OCI-LY1 (cell line): ENCODE data around the gene HOXB7.

Experiments
- H2AFZ ChIP-seq: fragments of 200-600 bp; sonication (generic), shearing (Covaris generic); 2 replicates; pipeline ENCODE4 v1.6.0; 2014; ENCODE audit warnings: antibody characterized with exemption, mild to moderate bottlenecking, low read length
- H3F3A ChIP-seq: fragments of 200-600 bp; sonication (generic), shearing (Covaris generic); 2 replicates; pipeline ENCODE4 v1.6.0; 2014; ENCODE audit warnings: mild to moderate bottlenecking, antibody characterized with exemption, low read length, moderate library complexity; ENCODE audit not compliant: insufficient read depth
- H3K27ac ChIP-seq: fragments of 200-600 bp; sonication (generic); 2 replicates; pipeline ENCODE4 v1.5.1; 2014; ENCODE audit warnings: low read length, mixed run types, mild to moderate bottlenecking, low read depth; ENCODE audit not compliant: poor library complexity, severe bottlenecking
- H3K27me3 ChIP-seq: fragments of 200-600 bp; sonication (generic); 2 replicates; pipeline ENCODE4 v1.6.0; 2014; ENCODE audit warnings: antibody characterized with exemption, mild to moderate bottlenecking, low read length, moderate library complexity; ENCODE audit not compliant: insufficient read depth
- H3K36me3 ChIP-seq: fragments of 200-600 bp; sonication (generic); 2 replicates; pipeline ENCODE4 v1.6.1; 2014; ENCODE audit warnings: mild to moderate bottlenecking, antibody characterized with exemption, low read length, moderate library complexity, mixed read lengths; ENCODE audit not compliant: insufficient read depth
- H3K4me1 ChIP-seq: fragments of 200-600 bp; sonication (generic); 2 replicates; pipeline ENCODE4 v1.5.1; 2014; ENCODE audit warnings: mild to moderate bottlenecking, low read length, moderate library complexity; ENCODE audit not compliant: insufficient read depth, severe bottlenecking
- H3K4me2 ChIP-seq: fragments of 200-600 bp; sonication (generic), shearing (Covaris generic); 2 replicates; pipeline ENCODE4 v1.6.1; 2014; ENCODE audit warnings: low read length
- H3K4me3 ChIP-seq: fragments of 200-600 bp; sonication (generic); 2 replicates; pipeline ENCODE4 v1.5.1; 2014; ENCODE audit warnings: low read length, low read depth, mild to moderate bottlenecking, mixed read lengths; ENCODE audit not compliant: poor library complexity, severe bottlenecking
- H3K79me2 ChIP-seq: fragments of 200-600 bp; shearing (Covaris generic); 2 replicates; pipeline ENCODE4 v1.6.1; 2016; ENCODE audit warnings: mixed run types, low read length, mixed read lengths; ENCODE audit not compliant: insufficient read depth
- H3K9ac ChIP-seq: fragments of 200-600 bp; sonication (generic), shearing (Covaris generic); 2 replicates; pipeline ENCODE4 v1.6.1; 2014; ENCODE audit warnings: mild to moderate bottlenecking, low read length, mixed read lengths
- H3K9me2 ChIP-seq: fragments of 200-600 bp; sonication (generic), shearing (Covaris generic); 2 replicates; pipeline ENCODE4 v1.6.1; 2014; ENCODE audit warnings: low read depth, mild to moderate bottlenecking, low read length, mixed read lengths
- H3K9me3 ChIP-seq: fragments of 200-600 bp; shearing (Covaris generic); 2 replicates; pipeline ENCODE4 v1.6.1; 2014; ENCODE audit warnings: low read length, mixed read lengths
- H4K20me1 ChIP-seq: fragments of 200-600 bp; sonication (generic), shearing (Covaris generic); 2 replicates; pipeline ENCODE4 v1.6.0; 2016; ENCODE audit warnings: mild to moderate bottlenecking, low read length; ENCODE audit not compliant: insufficient read depth
- EZH2 ChIP-seq: fragments of 200-600 bp; sonication (generic), shearing (Covaris generic); IDR thresholded peaks from 2 replicates; pipeline ENCODE4 v1.8.0; 2017; ENCODE audit warnings: borderline replicate concordance, mixed run types, mild to moderate bottlenecking, antibody characterized with exemption, low read length, moderate library complexity, mixed read lengths
- TF ChIP-seq, protein P1 (sequence below): fragments of 200-600 bp; sonication (generic), shearing (Covaris generic); IDR thresholded peaks from 2 replicates; pipeline ENCODE4 v1.5.1; 2017; ENCODE audit warnings: mild to moderate bottlenecking, antibody characterized with exemption, low read length, moderate library complexity, mixed read lengths

Gene HOXB7

DNA sequence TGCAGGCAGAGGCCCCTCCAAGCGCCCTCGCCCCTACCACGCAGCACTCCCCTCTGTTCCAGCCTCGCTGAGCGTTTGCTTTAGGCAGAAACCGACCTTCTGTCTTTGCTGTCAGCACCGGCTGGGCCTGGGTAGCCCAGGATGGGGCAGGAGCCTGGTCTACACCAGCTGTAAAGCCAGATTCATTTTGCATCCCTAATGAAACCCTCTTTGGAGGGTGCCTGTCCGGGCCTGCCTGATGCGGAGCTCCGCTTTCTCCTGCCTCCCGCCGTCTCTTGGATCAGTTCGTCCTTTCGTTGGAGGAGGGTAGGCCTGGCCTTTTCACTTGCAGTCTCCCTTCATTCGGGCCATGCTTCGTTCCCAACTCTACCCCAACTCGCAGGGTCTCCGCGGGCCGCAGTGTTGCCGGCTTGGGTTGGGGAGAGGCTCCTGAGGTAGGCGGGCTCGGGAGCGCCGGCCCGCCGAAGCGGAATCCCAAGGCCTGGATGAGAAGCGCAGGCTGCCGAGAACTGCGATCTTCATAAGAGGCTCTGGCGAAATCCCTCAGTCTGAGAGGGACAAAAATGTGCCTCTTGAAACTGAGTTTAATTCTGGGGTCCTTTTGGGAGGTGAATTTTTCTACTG, 9.1 kb upstream of the HOXB7 start:
- no peaks in the 10 kb centered on the region for H3K79me2 ChIP-seq
- H3K27ac ChIP-seq, result no peak overlapping the region
- no peaks in the 10 kb centered on the region for H3F3A ChIP-seq
- H3K36me3 ChIP-seq, result no peaks in the 10 kb centered on the region
- TF ChIP-seq EZH2, result no peak
- TF ChIP-seq, protein P1, sequence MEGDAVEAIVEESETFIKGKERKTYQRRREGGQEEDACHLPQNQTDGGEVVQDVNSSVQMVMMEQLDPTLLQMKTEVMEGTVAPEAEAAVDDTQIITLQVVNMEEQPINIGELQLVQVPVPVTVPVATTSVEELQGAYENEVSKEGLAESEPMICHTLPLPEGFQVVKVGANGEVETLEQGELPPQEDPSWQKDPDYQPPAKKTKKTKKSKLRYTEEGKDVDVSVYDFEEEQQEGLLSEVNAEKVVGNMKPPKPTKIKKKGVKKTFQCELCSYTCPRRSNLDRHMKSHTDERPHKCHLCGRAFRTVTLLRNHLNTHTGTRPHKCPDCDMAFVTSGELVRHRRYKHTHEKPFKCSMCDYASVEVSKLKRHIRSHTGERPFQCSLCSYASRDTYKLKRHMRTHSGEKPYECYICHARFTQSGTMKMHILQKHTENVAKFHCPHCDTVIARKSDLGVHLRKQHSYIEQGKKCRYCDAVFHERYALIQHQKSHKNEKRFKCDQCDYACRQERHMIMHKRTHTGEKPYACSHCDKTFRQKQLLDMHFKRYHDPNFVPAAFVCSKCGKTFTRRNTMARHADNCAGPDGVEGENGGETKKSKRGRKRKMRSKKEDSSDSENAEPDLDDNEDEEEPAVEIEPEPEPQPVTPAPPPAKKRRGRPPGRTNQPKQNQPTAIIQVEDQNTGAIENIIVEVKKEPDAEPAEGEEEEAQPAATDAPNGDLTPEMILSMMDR, result no peak
- no peaks in the 10 kb centered on the region for H3K4me1 ChIP-seq
- H3K4me3 ChIP-seq, result no peak overlapping the region
- no peaks in the 10 kb centered on the region for H4K20me1 ChIP-seq
- no peak overlapping the region for H2AFZ ChIP-seq
- no peaks in the 10 kb centered on the region for H3K9me3 ChIP-seq
- H3K27me3 ChIP-seq, result peaks cover 4% of the 10 kb centered on the region
- no peaks in the 10 kb centered on the region for H3K9me2 ChIP-seq
- H3K4me2 ChIP-seq, result no peak overlapping the region
- H3K9ac ChIP-seq, result no peak overlapping the region

DNA sequence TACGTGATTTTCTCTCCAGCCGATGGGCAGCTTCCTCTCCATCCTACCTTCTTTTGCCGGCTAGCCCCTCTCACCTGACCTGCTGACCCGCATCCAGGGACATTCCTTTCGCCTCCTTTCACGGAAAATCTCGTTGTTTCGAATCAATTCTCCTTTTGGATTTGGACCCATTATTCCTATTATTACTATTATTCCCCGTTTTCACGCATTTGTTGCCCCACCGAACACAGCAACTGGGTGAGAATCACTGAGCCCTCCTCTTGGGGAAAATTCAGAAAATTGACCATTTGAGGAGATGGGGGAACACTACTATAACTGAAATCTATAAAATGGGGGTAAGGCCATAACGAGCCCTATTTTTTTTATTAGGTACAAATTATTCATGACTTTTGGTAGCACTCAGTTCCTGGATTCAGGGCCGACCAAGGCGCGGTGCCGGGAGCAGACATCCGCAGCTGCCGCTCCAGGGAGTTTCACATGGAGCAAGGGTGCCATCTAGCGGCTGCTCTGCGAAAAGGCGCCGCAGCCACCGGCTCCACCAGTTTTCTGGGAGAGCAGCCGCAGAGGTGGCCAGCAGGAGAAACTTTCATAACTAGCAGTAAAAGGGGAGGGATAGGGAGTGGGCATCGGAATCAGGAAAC, 7.6 kb upstream of the HOXB7 start:
- Histone ChIP-seq H3K27me3 (peaks cover 4% of the 10 kb centered on the region), H3K79me2 (no peaks in the 10 kb centered on the region), H3K4me3 (no peak overlapping the region)

DNA sequence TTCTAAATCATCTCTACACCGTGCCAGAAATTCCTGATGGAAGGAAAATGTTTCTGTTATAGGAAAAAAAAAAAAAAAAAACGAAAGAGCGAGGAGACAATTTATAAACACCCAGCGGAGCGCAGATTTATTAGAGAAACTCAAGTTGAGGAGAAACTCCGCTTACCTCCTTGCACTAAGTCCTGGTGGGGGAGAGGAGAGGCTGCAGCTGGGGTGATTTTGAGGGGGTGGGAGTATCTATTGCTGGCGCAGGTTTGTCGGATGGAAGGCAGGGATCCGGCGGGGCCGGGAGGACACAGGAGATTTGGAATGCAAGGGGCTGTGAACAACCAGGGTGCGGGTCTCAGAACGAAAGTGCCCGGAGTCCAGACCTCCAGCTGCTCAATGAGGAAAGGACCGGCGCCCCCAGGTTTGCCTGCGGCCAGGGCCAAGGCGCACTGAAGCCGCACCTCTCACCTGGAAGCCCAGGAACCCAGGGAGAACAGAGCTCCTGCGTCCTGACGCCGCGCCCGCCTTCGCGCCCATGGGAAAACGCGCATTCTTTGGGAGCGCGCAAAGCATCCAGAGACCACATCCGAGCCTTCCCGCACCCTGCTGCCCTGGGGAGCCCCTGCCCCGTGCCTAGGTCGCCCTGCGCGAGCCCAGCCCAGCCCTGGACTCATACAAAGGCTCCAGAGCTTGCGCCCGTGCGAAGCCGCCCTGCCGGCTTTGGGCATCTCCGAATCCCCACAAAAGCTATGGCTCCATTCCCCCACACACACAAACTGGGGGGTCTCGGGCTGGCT, 6.8 kb upstream of the HOXB7 start:
- H3K9me2 ChIP-seq, result no peaks in the 10 kb centered on the region
- no peak overlapping the region for H3K27ac ChIP-seq
- H3K4me1 ChIP-seq, result no peaks in the 10 kb centered on the region
- H4K20me1 ChIP-seq, result no peaks in the 10 kb centered on the region
- H3K36me3 ChIP-seq, result no peaks in the 10 kb centered on the region
- TF ChIP-seq, protein P1, result no peak
- TF ChIP-seq EZH2, result no peak
- no peak overlapping the region for H2AFZ ChIP-seq
- no peak overlapping the region for H3K4me3 ChIP-seq
- H3K4me2 ChIP-seq, result no peak overlapping the region
- no peaks in the 10 kb centered on the region for H3K79me2 ChIP-seq
- H3K27me3 ChIP-seq, result peaks cover 4% of the 10 kb centered on the region
- no peak overlapping the region for H3K9ac ChIP-seq
- H3F3A ChIP-seq, result no peaks in the 10 kb centered on the region
- no peaks in the 10 kb centered on the region for H3K9me3 ChIP-seq

More for the DNA sequence above, 7.6 kb upstream of the HOXB7 start:
- H3K4me1 ChIP-seq, result no peaks in the 10 kb centered on the region
- no peak overlapping the region for H3K9ac ChIP-seq
- no peaks in the 10 kb centered on the region for H3K9me2 ChIP-seq
- no peak overlapping the region for H2AFZ ChIP-seq
- no peaks in the 10 kb centered on the region for H3K9me3 ChIP-seq
- no peak overlapping the region for H3K27ac ChIP-seq
- TF ChIP-seq, protein P1, result peak; percentile 89
- TF ChIP-seq EZH2, result no peak
- H4K20me1 ChIP-seq, result no peaks in the 10 kb centered on the region
- no peaks in the 10 kb centered on the region for H3F3A ChIP-seq
- no peaks in the 10 kb centered on the region for H3K36me3 ChIP-seq
- no peak overlapping the region for H3K4me2 ChIP-seq
